ENCODE data around the gene NHS. TPM values are rescaled to one million over a fixed set of nuclear protein-coding genes. Genes with fewer than 3 reads are reported as not detected.

NHS gene
- total and polyA plus RNA-seq, 2 of the 13 experiments (the other 11 are each of a cell fraction or from before 2014, with no cell fraction given), result 0.02 TPM; not detected in 1

GRCh38 chrX:17603196-17603595 lies 228.2 kb downstream of the NHS start:
- DNase-seq (ENCODE audit: low spot score), result no peak
- TF ChIP-seq ZNF780A (CRISPR knock-in tag; IDR thresholded peaks at IDR 0.05), result no peak
- TF ChIP-seq ZNF605 (CRISPR knock-in tag; IDR thresholded peaks at IDR 0.05), result no peak
- TF ChIP-seq, protein P1, sequence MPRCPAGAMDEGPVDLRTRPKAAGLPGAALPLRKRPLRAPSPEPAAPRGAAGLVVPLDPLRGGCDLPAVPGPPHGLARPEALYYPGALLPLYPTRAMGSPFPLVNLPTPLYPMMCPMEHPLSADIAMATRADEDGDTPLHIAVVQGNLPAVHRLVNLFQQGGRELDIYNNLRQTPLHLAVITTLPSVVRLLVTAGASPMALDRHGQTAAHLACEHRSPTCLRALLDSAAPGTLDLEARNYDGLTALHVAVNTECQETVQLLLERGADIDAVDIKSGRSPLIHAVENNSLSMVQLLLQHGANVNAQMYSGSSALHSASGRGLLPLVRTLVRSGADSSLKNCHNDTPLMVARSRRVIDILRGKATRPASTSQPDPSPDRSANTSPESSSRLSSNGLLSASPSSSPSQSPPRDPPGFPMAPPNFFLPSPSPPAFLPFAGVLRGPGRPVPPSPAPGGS (CRISPR knock-in tag; IDR thresholded peaks at IDR 0.05), result no peak
- TF ChIP-seq, protein P2, sequence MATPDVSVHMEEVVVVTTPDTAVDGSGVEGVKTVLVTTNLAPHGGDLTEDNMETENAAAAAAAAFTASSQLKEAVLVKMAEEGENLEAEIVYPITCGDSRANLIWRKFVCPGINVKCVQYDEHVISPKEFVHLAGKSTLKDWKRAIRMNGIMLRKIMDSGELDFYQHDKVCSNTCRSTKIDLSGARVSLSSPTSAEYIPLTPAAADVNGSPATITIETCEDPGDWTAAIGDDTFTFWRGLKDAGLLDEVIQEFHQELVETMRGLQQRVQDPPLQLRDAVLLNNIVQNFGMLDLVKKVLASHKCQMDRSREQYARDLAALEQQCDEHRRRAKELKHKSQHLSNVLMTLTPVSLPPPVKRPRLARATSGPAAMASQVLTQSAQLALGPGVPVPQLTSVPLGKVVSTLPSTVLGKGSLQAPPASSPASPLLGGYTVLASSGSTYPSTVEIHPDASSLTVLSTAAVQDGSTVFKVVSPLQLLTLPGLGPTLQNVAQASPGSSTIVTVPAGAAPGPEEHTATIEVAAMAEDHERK (CRISPR knock-in tag; IDR thresholded peaks at IDR 0.05; ENCODE audit: low read depth), result no peak
- TF ChIP-seq RFX5 (IDR thresholded peaks at IDR 0.05; ENCODE audit: low read depth, low read length), result no peak
- TF ChIP-seq, protein P3, sequence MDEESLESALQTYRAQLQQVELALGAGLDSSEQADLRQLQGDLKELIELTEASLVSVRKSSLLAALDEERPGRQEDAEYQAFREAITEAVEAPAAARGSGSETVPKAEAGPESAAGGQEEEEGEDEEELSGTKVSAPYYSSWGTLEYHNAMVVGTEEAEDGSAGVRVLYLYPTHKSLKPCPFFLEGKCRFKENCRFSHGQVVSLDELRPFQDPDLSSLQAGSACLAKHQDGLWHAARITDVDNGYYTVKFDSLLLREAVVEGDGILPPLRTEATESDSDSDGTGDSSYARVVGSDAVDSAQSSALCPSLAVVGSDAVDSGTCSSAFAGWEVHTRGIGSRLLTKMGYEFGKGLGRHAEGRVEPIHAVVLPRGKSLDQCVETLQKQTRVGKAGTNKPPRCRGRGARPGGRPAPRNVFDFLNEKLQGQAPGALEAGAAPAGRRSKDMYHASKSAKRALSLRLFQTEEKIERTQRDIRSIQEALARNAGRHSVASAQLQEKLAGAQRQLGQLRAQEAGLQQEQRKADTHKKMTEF (CRISPR knock-in tag; IDR thresholded peaks at IDR 0.05), result no peak
- no peak for TF ChIP-seq SNAPC2 (CRISPR knock-in tag; IDR thresholded peaks at IDR 0.05)
- Histone ChIP-seq H3K27me3 (ENCODE audit: control insufficient read depth in 1 of 2, insufficient read depth in 2 of 2, low read length in 2 of 2) (no peaks in the 10 kb centered on the region), H3K9me3 (ENCODE audit: low read length) (no peaks in the 10 kb centered on the region), H3K9ac (ENCODE audit: insufficient read depth, low read depth, low read length) (no peak overlapping the region), H3K4me1 (ENCODE audit: insufficient read depth, low read length) (no peaks in the 10 kb centered on the region), H3K4me3 (replicated peaks in 1 of 3; ENCODE audit: insufficient read depth in 1 of 3, low read depth in 2 of 3, low read length in 3 of 3) (no peak overlapping the region), H3K4me2 (ENCODE audit: low read depth, low read length) (no peak overlapping the region), H2AFZ (ENCODE audit: low read length) (no peak overlapping the region), H3K79me2 (ENCODE audit: insufficient read depth, low read length) (no peaks in the 10 kb centered on the region), H3K27ac (ENCODE audit: extremely low read length, insufficient read depth, low read length) (no peak overlapping the region), H4K20me1 (ENCODE audit: insufficient read depth, low read length) (no peaks in the 10 kb centered on the region), H3K36me3 (replicated peaks in 1 of 2; ENCODE audit: control insufficient read depth in 1 of 2, insufficient read depth in 2 of 2, low read length in 2 of 2) (no peaks in the 10 kb centered on the region)
- in situ Hi-C loops (cut with HindIII; ENCODE audit: extremely low pct_ligation_motif_present, low pct_unique_long_range_greater_than_20kb), result no loop called here
- ATAC-seq, result no peak
- intact Hi-C loops (cut with micrococcal nuclease; ENCODE audit: unreplicated experiment), result no loop called here
- 16% methylated on average over 3 of the region's 3 CpGs for WGBS (ENCODE audit: low lambda C conversion rate)
- ChIA-PET CTCF (ENCODE audit: low intra/inter-chr PET ratio, low total read pairs) (no interaction called here), POLR2A (no interaction called here)
- no TSS peak for BruUV-seq (replicated peaks)
- no peak for FAIRE-seq
